IPS-NIHi11 (cell line): Measurements from ENCODE around the gene CTXN3.
"Not testable (repeated sequence)": the region's sequence is repeated elsewhere in the genome, so short reads cannot be mapped to it uniquely, and the experiment has no call there.

Experiments used
- DNase-seq: peaks from one replicate; pipeline ENCODE4 v3.0.0; 2012; ENCODE audit warnings: mixed read lengths, low spot score

Gene CTXN3

DNA sequence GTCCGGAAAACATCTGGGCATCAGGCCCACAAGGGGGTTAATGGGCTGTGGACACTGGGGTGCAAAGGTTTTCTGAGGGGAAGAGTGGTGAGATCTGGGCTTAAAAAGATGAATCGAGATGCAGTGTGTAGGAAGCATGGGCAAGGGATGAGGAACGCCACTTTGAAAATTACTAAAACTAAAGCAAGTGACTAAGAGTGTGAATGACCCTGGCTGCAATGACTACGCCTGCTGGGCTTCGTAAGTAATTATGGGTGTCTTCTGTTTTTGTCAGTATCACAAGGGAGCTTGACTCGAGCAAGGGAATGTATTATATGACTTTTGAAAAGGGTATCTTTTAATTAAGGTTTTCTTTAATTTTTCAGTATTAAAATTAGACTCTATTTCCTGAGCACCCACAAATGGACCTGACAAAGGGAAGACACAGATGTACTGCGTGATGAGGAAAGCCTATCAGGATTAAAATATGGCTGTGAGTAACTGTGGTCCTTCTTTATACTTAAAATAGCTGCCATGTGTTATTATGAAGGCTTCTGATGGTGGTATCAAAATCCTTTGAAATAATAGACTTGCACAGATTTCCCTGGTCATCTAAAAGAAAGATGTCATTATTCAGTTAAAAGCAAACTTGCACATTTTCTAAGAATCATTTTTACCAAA, 4.2 kb downstream of the CTXN3 start:
- no peak for DNase-seq

GRCh38 chr5:127656825-127657224, 7.9 kb downstream of the CTXN3 start:
- no peak for DNase-seq

GRCh38 chr5:127660047-127660733, 11.3 kb downstream of the CTXN3 start:
- peak; percentile 27 for DNase-seq

- DNase-seq = no peak
These were observed 15.2 kb downstream of the CTXN3 start for GRCh38 chr5:127664093-127664492.

GRCh38 chr5:127665641-127666040, 16.8 kb downstream of the CTXN3 start:
- DNase-seq = no peak

- DNase-seq = no peak
These were observed 17.3 kb downstream of the CTXN3 start for GRCh38 chr5:127666043-127666716.

DNA sequence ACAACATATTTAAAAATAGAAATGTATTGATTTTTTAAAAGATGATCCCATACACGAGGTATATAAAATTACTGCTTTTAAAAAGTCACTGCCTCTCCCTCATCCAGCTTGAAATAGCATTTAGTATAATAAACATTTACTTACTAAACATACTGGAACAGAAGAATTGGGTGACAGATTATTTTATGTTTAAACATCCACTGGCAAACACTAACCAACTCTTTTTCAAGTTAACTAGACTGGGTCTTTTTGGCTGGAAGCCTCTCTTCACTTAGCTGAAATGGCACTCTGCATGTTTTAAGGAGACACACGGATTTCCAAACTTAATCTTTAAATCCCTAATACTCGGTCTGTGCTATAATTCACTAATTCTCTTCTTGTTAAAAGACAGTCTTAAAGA, 19.0 kb downstream of the CTXN3 start:
- no peak for DNase-seq

DNA sequence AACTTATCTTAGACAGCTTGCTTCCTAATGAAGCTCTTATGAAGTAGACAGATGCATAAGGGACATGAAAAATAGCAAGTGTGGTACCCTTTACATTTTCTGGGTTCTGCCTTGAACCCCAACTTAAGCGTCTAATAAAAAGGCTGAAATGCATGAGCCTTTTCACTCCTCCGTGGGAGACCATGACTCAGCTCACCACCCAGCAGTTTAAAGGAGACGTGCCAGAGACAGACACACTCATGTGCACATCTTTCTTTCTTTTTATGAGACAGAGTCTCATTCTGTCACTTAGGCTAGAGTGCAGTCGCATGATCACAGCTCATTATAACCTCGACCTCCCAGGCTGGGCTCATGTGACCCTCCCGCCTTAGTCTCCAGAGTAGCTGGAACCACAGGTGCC, 22.3 kb downstream of the CTXN3 start:
- DNase-seq = no peak

DNA sequence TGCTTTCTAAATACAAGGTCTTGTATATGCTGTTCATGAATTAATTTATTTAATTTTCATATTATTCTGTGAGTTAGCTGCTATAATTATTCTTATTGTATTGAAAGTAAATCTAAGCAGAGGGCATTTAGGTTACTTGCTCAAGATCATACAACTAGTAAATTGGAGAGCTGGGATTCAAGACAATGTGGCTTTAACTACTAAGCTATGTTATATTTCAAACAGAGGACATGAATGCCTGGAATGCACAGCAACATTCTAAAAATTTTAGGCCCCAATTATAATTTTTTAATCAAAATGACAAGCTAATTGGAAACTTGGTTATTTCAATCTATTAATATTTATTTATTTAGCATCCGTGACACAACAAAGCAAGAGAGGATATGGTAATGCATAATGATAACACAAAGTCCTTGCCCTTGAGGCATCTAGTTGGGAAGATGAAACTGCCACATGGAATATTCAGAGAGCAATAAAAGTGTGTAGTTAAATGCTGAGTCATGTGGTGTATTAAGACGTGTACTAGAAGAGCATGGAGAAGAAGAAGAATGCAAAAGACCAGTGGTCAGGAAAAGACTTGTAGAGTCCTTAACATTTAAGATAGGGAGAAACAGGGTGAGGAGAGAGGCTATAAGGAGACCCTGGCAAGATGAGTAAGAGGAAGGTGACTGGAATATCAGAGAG, 24.4 kb downstream of the CTXN3 start:
- DNase-seq = no peak

DNA sequence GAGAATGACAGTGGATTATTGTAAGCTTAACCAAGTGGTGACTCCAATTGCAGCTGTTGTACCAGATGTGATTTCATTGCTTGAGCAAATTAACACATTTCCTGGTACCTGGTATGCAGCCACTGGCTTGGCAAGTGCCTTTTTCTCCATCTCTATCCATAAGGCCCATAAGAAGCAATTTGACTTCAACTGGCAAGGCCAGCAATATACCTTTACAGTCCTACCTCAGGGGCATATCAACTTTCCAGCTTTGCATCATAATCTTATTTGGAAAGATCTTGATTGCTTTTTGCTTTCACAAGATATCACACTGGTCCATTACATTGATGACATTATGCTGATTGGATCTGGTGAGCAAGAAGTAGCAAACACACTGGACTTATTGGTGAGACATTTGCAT, 28.1 kb downstream of the CTXN3 start:
- DNase-seq = not testable (repeated sequence)

- not testable (repeated sequence) for DNase-seq
These were observed 30.9 kb downstream of the CTXN3 start for GRCh38 chr5:127679691-127680330.

DNA sequence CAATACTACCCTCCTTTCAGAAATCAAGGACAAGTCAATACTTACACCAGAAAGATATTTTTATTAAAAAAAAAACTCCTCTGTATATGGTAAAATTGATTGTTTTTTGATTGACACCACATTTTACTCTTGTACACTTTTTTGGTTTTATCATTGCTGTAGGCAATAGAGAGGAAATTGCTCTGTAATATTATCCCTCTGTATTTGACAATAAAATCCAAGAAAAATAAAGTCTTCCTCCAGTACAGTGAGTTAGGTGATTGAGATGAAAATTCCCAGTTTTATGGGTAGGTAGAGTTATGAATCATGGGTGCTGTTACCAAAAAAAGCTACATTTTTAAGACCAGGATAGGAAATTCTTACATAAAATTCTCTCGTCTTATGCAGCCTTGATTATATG, 31.7 kb downstream of the CTXN3 start:
- no peak for DNase-seq

DNA sequence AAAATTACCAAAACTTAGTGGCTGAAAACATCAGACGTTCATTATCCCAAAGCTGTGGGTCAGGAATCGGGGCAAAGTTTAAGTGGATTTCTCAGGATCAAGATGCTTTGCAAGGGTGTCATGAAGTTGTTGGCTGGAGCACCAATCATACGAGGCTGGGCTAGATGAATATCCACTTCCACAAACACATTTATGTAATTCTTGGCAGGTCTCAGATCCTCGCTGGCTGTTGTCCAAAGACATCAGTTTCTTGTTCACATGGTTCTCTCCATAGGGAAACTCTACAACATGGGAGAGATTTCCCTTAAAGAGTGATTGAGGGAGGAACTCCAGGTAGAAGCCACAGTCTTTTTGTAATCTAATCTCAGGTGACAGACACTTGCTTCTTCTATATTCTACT, 34.1 kb downstream of the CTXN3 start:
- no peak for DNase-seq

GRCh38 chr5:127684726-127685467, 36.0 kb downstream of the CTXN3 start:
- DNase-seq = no peak

DNA sequence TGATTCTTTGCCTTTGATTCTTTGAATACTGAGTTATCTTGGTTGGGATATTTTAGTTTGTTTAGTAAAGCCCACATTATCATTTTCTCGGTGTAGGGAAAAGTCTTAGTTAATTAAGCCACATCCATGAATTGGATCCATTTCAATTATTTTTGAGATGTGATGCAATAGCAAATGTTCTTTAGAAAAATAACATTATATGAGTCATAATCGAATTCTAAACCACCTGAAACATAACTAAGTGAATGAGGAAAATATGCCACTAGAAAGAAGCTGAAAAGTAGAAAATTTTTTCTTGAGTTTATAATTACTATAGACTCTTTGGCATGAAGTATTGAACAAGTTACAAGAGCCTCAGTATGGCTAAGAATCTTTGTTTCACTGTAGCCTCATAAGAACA, 36.8 kb downstream of the CTXN3 start:
- DNase-seq = no peak

DNA sequence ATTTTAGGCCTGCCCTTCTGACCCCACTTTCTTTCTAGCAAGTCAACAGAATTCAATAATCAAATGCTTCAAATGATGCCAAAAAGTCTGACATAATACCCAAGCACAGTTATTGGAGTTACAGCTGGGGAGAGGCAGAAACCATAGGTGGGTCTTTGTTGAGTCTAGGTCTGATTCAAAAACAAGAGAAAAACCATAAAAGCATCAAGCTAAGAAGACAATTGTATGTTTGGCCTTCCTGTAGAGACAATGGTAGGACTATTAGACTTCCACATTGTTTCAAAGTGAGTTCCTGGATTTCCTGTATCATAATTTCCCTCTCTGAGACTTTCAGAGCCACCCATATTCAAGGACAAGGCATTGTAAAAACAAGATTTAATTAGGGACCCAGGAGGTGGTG, 37.5 kb downstream of the CTXN3 start:
- no peak for DNase-seq

DNA sequence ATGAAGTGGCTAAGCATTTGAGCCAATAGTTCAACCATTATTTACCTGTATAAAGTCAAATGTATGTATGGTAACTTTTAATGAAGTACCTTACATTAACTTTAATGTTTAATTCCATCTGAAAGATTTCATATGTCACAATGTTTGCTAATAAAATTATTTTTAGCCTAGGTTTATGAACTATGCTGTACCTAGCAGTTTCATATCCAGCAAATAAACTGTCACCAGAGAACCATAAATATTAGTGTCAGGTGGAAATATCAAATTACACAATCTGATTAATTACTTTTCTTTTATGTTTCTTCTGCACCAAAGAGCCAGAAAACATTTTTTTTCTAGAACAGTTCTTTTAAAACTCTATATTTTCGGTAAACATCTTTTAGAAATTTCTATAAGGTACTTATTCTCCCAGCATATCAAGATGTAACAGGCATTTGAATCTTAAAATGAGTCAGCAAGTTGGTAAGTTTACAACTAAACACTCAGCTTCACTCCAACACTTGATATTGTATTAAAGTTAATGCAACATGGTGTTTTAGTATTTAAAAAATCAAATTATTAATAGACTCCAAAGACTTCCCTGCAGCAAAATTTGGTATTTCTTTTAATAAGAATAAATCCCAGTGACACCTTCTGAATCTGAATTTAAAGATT, 45.8 kb downstream of the CTXN3 start:
- DNase-seq = no peak

GRCh38 chr5:127695346-127695745, 46.5 kb downstream of the CTXN3 start:
- DNase-seq = no peak

GRCh38 chr5:127696683-127697082, 47.8 kb downstream of the CTXN3 start:
- DNase-seq = no peak

DNA sequence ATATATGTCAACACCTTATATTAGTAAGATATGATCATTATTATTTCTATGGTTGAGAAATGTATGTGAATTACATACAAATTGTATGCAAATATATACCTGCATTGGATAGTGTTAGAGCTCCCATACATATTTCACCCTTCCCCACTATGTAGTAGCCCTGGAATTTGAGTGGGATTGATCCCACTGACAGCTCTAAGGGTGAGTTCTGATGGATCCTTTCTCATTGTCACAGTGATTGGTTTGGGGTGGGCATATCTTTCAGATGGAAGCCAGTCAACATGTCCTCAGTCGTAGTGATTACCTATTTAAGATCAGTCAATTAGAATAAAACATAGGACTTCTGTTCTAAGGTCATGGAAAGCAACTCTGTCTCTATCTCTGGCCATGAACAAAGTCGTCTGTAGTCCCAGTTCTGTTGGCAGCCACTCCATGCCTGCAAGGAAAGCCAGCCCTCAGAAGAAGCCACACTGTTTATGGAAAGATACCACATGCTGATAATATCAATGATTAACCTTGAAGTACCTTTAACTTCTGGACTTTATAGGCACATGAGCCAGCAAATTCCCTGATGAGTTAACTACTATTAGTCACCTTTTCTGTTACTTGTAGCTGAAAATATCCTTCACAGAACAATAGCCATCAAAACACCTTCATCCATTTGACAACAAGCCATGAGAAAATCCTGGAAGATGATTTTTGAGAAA, 49.2 kb downstream of the CTXN3 start:
- DNase-seq = no peak
